Measurements from ENCODE around the gene FGF8.

Gene FGF8

GRCh38 chr10:101768791-101769170 lies 7.1 kb downstream of the FGF8 start:
- DNase-seq: no peak

DNA sequence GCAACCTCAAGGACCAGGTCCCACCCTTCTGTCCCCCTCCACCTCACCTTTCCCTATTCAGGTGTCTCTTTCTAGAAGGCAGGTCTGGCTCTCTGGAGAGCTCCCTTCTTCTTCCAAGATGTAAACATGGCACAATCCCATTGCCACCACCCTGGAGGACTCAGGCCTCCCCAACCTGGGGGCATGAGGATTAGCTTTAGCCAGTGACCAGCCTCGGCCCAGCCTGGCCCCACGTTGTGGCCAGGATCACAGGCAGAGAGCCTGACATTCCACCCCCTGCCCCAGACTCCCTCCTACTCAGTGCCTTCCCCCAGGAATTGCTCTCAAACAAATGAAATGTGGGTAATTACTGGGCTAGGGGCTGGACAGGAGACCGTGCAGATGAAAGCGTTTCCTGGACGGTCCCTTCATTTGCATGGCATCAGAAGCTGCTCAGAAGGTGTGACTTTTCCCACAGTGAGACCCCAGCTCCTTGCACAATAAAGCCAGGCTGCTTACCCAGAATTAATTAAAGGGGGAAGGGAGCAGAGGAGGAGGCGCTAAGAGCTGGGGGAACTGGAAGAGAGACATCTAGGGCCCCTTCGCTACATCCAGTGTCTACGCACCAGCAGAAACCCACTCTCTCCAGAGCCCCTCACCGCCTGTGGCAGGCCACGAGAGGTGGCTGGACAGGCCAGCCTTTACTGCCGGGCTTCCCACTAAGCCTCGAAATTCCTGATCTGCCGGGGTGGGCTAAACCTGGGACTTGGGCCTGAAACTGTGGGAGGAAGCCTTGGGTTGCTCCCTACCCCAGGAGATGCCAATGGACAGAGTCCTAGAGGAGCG lies 7.7 kb downstream of the FGF8 start:
- no peak for DNase-seq

DNA sequence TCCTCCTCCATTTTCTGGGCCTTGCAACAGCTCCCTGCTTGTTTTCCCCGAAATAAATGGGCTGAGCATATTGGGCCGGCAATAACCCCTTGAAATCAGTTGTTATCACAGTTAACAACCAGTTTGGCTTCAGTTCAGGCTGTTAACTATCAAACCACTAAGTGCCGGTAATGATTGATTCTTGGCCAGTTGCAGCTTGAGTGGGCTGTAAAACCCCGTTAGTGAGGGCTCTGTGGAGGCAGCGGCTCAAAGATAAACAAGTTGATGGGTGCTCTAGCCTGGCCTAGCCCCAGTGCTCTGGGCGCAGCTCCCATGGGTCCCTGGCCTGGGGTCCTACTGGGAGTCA lies 8.3 kb downstream of the FGF8 start:
- no peak for DNase-seq

DNA sequence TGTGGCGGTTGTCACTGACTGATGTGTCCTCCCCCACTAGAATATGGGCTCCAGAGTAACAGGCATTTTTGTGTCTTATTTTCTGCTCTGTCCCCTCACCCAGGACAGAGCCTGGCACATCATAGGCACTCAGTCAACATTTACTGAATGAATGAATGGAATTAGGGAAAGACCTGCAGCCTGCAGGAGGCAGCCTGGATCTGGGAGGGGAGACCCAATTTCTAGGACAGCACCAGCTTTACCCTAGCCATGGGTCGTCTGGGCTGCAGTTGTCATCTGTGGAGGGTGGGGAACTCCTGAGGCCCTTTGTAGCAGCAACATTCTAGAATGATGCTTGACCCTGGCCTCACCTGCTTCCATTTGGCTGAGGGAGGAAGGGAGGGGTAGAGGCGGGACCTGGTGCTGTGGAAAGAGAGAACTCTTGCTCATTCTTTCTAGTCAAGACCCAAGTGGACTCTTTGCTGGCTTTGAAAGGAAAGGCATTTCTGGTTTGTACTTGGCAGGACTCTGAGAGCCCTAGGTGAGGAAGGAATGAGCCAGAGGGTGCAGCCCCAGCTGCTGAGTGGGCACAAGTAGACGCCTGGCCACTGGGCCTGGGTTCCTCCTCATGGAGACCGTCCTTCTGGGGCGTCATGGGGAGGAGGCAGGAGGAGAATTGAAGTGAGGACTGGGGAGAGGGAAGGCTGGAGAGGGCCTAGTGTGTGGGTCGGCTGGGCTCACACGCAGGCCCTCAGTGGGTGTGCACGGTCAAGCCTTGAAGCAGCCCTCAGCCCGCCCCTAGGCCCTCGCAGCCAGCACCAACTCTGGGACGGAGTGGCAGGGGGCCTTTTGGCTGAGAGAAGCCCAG lies 8.9 kb downstream of the FGF8 start:
- no peak for DNase-seq

GRCh38 chr10:101766306-101766705 lies 9.6 kb downstream of the FGF8 start:
- DNase-seq: no peak

- no peak for DNase-seq
These were observed 12.6 kb downstream of the FGF8 start for GRCh38 chr10:101763141-101763846.

GRCh38 chr10:101762736-101763135 lies 13.2 kb downstream of the FGF8 start:
- DNase-seq: no peak

DNA sequence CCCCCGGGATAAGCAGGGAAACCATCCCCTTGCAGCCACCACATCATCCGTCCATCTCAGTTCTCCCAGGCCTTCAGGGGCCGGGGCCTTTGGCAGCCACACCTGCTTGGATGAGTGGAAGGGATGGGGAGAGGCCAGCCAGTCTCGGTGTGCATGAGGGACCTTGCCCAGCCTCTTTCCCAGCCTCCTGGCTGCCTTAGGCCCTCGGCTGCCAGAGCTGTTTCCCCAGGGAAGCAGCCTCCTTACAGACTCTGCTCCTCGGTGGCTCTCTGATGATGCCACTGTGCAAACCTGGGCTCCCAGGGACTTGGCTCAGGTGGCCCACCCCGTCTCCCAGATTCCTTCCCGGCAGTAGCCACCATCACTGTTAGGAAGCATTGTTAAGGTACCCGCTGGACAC lies 14.7 kb downstream of the FGF8 start:
- DNase-seq: no peak

GRCh38 chr10:101760510-101760909 lies 15.4 kb downstream of the FGF8 start:
- DNase-seq: no peak

- DNase-seq: no peak
These were observed 16.3 kb downstream of the FGF8 start for GRCh38 chr10:101759309-101760247.

GRCh38 chr10:101758858-101759257 lies 17.1 kb downstream of the FGF8 start:
- DNase-seq: no peak

GRCh38 chr10:101752241-101752640 lies 23.7 kb downstream of the FGF8 start:
- DNase-seq: no peak

GRCh38 chr10:101749047-101750016 lies 26.6 kb downstream of the FGF8 start:
- no peak for DNase-seq

DNA sequence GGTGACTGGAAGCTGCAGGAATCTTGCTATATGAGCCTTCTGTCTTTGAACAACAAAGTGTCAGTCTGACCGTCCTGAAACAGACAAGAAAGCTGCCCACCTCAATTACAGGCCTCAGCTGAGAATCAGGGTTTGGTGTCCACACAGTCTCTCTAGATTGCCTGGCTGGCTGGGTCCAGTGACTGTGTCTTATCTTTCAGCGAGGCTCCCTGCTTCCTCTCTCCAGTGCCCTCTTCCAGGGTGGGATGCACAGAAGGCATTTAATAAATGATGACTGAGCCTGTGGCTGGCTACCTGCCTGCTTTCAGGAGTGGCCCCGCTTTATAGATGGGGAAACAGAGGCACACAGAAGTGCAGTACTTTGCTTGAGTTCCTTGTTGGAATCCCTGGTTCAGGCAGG lies 27.4 kb downstream of the FGF8 start:
- DNase-seq: no peak

DNA sequence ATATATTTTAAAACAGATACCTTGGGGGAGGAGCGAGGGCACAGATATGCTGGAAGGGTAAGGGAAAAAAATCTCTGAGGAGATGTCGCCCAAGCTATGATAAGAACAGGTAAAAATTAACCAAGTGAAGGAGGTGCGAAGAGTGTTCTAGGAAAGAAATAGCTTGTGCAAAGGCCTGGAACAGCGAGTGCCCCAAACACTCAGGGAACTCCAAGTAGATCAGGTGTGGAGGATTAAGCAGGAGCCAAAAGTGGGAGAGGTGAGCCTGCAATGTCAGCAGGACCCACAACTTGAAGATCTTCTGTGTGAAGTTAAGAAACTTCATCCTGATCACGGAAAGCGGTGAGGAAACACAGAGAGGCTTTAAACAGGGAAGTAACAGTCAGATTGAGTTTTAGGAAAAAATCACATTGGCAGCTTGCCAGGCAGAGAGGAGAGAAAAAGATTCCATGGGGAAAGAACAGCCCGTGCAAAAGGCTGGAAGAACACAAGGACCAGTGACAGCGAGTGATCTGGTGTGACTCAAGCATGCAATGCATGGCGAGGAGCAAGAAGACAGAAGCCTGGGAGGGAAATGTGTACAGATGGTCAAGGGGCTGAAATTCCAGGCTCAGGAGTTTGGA lies 30.7 kb downstream of the FGF8 start:
- DNase-seq: no peak

DNA sequence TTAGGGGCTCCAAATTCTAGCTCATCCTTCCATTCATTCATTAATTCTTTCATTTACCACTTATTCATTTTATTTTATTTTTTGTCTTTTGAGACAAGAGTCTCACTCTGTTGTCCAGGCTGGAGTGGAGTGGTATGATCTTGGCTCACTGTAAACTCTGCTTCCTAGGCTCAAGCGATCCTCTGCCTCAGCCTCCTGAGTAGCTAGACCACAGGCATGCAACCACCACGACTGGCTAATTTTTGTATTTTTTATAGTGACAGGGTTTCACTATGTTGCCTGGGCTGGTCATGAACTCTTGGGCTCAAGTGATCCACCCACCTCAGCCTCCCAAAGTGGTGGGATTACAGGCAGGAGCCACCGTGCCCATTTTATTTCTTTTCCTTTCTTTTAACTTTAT lies 31.6 kb downstream of the FGF8 start:
- DNase-seq: no peak

GRCh38 chr10:101741938-101742337 lies 34.0 kb downstream of the FGF8 start:
- no peak for DNase-seq

DNA sequence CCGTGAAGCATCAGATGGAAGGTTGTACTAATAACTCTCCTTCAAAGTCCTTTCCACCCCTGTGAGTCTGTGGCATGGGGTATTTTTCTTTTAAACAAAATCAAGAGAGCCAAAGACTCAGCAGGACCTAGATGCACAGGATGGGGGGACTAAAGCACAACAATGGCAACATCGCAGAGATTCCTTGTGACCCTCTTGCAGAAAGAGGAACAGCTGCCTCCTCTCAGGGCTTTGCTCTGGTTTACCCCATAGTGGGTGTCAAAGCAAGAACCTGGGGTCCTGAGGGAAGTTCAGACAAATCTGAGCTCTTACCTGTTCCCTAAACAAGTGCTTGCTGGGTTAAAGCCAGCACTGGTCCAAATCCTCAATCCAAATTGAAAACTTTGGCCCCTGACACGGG lies 39.2 kb downstream of the FGF8 start:
- DNase-seq: no peak

DNA sequence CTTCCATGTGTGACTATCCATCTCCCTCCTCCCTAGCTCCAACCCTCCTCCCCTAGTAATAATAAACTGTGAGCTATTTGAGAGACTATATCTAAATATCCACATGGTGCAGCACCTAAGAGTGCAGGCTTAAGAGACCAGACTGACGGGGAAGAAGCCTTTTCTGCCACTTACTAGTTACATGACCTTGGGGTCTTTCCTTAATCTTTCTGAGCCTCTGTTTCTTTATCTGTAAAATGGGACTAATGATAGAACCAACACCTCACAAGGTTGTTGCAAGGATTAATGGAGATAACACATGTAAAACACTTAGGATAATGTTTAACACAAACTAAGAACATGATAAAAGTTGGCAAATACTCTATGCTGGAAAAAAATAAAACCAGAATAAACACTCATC lies 43.8 kb downstream of the FGF8 start:
- DNase-seq: no peak

GRCh38 chr10:101726115-101726387 lies 49.9 kb downstream of the FGF8 start:
- DNase-seq: no peak

Data from NCI-H526 treated with DMSO at 0.1 percent for 48 hours (cell line).